Stimulated activated CD8-positive, alpha-beta memory T cell treated with anti-CD3 and anti-CD28 coated beads, Interleukin-7, amount 100 ng/mL, for 48 hours (primary cell): ENCODE measurements around the gene MRO.

ENCODE experiments used
- DNase-seq, 2 donors: peaks; one replicate each; pipeline ENCODE4 v3.0.0-alpha.2; 2020; ENCODE audit warnings: low read depth in 1 of 2; ENCODE audit errors: extremely low read depth in 1 of 2

Gene MRO

GRCh38 chr18:50748243-50749229, 71.3 kb downstream of the MRO start:
- no peak for DNase-seq

DNA sequence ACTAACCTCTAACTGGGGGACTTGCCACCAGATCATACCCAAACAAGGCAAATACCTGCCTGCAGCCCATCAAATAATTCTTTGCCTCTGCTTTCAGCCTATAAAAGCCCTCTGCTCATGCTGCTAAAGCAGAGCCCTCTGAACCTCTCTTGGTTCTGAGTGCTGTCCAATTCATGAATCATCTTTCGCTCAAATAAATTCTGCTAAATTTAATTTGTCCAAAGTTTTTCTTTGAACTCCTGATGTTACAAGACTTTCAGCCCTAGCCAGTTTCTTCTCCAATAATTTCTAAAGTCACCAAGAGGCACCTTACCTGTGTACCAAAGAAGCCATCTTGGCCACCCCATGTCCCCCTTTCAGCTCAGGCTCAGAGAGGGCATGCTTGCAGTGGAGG, 72.0 kb downstream of the MRO start:
- no peak for DNase-seq

DNA sequence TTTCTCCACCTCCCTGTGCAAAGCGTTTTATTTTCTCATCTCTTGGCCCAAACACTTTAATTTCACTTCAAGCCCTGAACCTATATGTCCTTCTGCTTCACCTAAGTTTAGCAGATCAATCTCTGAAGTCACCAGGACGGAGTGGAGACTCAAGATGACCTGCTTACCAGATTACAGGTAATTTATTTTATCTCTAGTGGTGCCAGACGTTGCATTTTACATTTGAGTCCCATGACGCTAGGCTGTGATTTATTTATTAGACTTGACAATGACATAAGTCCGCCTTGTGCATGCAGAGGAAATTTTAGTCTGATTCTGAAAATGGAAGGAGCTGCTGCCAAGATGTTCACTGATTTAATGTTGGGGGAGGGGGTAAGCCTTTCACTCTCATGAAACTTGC, 73.9 kb downstream of the MRO start:
- DNase-seq: no peak
